GM10248 (cell line): ENCODE data around the gene MPZL3.

Experiments used
- CTCF ChIA-PET: fragments of 300-600 bp; sonication (Branson Sonifier 250); formaldehyde crosslinking; extraction: SDS; loops from one replicate; lab custom pipeline; 2021; ENCODE audit warnings: antibody characterized with exemption; lab: Yijun Ruan, JAX
- POLR2A ChIA-PET: fragments of 350-650 bp; sonication (Branson Sonifier 250); formaldehyde crosslinking; extraction: SDS; loops from one replicate; lab custom pipeline; 2020; ENCODE audit warnings: antibody characterized with exemption; lab: Yijun Ruan, JAX
- DNase-seq: peaks from one replicate; pipeline ENCODE4 v3.0.0; 2012; ENCODE audit errors: extremely low spot score
- CTCF ChIP-seq: IDR thresholded peaks from 2 replicates; pipeline ENCODE4 v1.5.1; 2012; ENCODE audit warnings: mild to moderate bottlenecking, low read depth; ENCODE audit errors: extremely low read depth, missing control alignments, control extremely low read depth

MPZL3 gene

GRCh38 chr11:118214210-118214914 is 37.8 kb downstream of the MPZL3 start:
- ChIA-PET CTCF (interaction anchor here (0.8 to 8.6 kb wide), 13 partner anchors 12 to 267 kb away, joined by 3 to 90 read pairs (median 5); partner anchors contain the start of gene MPZL3), POLR2A (interaction anchor here (1.0 kb wide), 1 partner anchor 11 kb away, joined by 3 read pairs; the partner anchor contains the start of gene JAML)
- TF ChIP-seq CTCF: no peak
- DNase-seq: no peak

DNA sequence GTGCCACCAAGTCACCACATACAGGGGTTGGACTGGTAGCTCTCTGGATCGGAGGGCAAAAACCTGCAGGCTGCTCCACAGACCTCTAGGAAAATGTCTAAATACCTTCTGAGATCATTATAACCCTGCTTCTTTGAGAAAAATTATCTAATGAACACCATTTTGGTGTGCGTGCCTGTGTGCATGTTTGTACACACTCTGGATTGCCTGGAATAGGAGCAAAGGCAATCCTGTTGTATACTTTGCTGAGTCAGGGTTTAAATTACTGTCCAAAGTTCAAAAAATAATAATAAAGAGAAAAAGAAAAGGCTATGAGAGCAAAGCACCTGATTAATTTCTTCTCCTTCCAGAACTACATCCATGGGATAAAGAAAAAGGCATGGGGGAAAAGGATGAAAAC is 38.4 kb downstream of the MPZL3 start:
- POLR2A ChIA-PET: no interaction called here
- no peak for TF ChIP-seq CTCF
- CTCF ChIA-PET: interaction anchor here (0.8 to 8.6 kb wide), 11 partner anchors 11 to 267 kb away, joined by 3 to 90 read pairs (median 5); partner anchors contain the start of gene MPZL3
- no peak for DNase-seq

GRCh38 chr11:118213201-118213600 is 39.0 kb downstream of the MPZL3 start:
- TF ChIP-seq CTCF: no peak
- CTCF ChIA-PET: interaction anchor here (1.5 to 8.6 kb wide), 5 partner anchors 11 to 83 kb away, joined by 3 to 90 read pairs (median 9); no protein-coding TSS in a partner anchor
- POLR2A ChIA-PET: no interaction called here
- no peak for DNase-seq

GRCh38 chr11:118212781-118213191 is 39.4 kb downstream of the MPZL3 start:
- no peak for TF ChIP-seq CTCF
- ChIA-PET POLR2A (no interaction called here), CTCF (interaction anchor here (1.5 to 8.6 kb wide), 4 partner anchors 10 to 41 kb away, joined by 3 to 90 read pairs (median 10); no protein-coding TSS in a partner anchor)
- DNase-seq: no peak

DNA sequence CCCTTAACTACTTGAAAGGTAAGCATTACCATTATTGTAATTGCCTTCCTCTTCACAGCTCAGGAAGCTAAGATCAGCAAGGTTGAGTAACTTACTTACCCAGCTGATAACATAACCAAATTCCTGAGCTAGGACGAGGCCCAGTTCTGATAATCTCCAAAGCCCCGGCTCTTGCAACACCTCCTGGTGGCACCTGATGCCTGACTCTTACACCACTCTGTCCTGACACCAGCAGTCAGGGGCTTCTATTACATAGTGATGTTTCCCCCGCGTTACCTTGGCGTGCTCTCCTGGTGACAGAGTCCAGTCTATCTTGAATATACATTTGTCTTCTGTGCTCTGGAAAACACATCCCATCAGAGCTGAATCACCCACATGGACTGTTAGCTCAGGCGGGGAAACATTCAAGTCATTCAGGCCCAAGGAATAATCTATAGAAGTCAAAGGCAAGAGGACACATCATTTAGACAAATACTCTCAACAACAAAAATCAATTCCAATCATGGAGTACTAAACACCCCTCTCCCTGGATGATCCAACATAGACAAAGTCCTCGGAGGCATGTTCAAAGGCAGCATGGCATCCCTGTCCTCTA is 39.9 kb downstream of the MPZL3 start:
- TF ChIP-seq CTCF: no peak
- POLR2A ChIA-PET: no interaction called here
- CTCF ChIA-PET: interaction anchor here (0.7 to 8.6 kb wide), 9 partner anchors 12 to 80 kb away, joined by 3 to 90 read pairs (median 4); partner anchors contain the start of gene JAML
- DNase-seq: no peak

DNA sequence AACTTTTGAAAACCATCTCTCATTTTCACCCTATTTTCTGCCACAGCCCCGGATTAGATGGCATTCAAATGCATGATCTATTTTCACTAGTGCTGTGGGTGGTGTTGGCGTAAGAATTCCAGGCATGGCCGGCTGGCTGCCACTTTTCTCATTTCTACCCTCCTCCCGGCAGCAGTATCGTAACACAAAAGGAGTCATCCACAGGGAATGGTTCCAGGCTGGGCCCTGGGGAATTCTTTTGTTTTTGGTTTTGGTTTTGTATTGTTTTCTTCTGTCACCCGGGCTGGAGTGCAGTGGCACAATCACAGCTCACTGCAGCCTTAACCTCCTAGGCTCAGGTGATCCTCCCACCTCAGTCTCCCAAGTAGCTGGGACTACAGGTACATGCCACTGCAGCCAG is 41.2 kb downstream of the MPZL3 start:
- ChIA-PET CTCF (interaction anchor here (1.1 to 8.6 kb wide), 7 partner anchors 12 to 81 kb away, joined by 3 to 90 read pairs (median 4); partner anchors contain the start of gene JAML), POLR2A (no interaction called here)
- no peak for DNase-seq
- no peak for TF ChIP-seq CTCF
